Activated CD4-positive, CD25-positive, alpha-beta regulatory T cell (primary cell): Measurements from ENCODE around the gene EGFR.

Source experiments
- DNase-seq, 4 experiments: peaks; one replicate each; lab custom pipeline; 2025; lab: John Stamatoyannopoulos, UW

The EGFR gene

DNA sequence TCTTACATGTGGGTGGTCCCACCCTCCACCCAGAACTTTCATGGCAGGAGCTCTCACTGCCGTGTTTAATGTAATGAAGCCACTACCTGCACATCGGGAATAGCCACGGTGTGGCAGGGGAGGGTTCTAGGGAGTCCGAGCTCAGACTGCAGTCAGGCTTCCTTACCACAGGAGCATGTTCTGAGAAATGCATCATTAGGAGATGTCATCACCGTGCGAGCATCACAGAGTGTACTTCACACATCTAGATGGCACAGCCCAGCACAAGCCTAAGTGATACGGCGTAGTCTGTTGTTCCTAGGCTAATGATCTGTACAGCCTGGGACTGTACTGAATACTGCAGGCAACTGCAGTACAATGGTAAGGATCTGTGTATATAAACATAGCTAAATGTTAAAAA is 193.4 kb downstream of the EGFR start:
- DNase-seq: no peak

DNA sequence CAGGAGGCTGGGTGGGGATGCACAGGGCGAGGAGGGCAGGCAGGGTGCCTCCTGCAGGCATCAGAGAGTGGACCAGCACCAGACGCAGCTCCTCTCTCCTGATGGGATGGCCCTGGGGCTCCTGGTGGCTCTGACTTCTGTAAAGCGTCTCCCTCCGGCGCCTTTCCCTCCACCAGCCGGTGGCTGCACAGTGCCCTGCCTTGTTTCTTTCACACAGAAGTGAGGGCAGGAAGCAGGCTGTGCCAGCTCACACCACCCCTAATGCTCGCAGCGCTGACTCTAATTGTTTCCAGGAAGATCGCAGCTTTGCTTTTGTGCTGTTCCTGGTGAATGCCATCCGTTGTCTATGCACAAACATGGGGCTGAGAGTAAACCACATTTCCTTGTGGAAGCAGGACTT is 194.0 kb downstream of the EGFR start:
- DNase-seq: no peak

DNA sequence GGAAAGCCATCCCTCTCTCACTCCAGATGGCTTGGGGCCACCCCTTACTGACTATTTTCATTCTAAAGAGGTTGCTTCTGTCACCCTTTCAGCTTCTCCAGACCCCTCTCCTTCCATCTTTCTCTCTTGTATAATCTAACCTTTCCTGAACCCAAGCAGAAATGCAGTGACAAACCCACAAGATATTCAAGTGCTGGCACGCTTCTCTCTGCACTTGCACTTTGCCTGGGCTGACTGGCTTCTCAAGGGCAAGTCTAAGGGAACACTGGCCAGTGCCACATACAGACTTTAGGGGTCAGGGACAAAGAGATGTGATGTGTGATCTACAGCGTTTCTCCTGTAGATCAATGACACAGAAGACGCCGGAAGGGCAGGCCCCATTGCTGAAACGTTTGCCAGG is 195.9 kb downstream of the EGFR start:
- no peak for DNase-seq

- DNase-seq: no peak
Observed at GRCh38 chr7:55223023-55223422, 204.2 kb downstream of the EGFR start.

DNA sequence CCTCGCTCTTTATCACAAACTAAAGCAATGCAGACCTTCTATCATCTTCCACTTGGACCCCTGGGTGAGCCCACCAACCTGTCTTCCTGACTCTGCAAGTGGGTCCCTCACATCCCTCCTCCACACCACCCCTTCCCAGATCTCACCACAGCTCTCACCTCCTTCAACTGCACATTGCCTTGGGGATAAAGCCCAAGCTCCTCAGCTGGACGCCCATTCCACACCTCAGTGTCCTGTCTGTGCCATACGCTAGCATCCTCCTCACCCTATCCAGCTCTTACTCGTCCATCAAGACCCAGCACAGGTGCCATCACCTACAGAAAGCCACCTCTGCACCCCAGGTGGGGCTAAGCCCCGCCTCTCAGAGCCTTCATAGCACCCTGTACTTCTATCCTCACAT is 205.3 kb downstream of the EGFR start:
- no peak for DNase-seq

- no peak for DNase-seq
Observed at GRCh38 chr7:55224810-55225209, 206.0 kb downstream of the EGFR start.

DNA sequence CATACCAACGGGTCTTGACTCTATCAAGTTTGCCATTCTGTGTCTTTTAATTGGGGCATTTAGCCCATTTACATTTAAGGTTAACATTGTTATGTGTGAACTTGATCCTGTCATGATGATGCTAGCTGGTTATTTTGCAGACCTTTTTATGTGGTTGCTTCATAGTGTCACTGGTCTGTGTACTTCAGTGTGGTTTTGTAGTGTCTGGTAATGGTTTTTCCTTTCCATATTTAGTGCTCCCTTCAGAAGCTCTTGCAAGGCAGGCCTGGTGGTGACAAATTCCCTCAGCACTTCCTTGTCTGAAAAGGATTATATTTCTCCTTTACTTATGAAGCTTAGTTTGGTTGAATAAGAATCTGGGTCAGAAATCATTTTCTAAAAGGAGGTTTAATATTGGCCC is 211.2 kb downstream of the EGFR start:
- no peak for DNase-seq

DNA sequence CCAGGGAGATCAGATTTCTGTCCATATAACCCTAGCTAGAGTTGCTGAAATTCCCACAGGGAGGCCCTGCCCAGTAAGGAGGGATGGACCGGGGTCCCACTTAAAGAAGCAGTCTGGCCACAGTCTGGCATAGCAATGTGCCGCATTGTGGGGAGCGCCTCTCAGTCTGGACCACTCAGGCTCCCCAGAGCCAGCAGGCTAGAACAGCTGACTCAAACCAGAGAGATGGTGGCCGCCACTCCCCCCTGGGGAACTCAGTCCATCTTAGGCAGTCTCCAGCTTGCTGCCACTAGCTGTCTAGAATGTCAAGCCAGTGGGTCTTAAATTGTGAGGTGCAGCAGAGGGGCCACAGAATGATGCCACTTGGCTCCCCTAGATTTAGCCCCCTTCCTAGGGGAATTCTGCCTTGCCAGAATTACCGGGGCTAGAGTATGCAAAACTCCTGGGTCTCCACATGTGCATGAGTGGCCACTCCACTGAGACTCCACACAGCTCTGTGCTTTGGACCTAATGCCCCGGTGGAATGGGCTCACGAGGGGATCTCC is 213.0 kb downstream of the EGFR start:
- DNase-seq: no peak

- no peak for DNase-seq
Observed at GRCh38 chr7:55233001-55233400, 214.2 kb downstream of the EGFR start.

GRCh38 chr7:55234408-55234807 is 215.6 kb downstream of the EGFR start:
- no peak for DNase-seq

DNA sequence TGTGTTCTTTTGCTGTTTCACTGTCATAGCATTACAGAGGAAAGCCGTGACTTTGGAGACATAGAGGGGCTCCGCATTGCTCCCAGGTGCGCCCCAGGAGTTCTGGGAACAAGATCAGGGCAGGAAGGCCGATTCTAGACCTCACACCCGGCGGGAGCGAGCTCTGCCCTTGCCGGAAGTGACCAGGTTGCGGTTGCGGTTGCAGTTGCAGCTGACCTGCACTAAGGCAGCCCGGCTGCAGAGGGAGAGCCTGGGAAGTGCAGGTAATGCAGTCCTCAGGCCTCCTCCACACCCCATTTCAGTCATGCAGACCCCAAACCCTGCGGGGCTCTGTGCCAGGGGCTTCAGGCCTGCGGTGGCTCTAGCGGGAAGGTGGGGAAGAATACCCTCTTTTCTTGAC is 216.3 kb downstream of the EGFR start:
- no peak for DNase-seq

DNA sequence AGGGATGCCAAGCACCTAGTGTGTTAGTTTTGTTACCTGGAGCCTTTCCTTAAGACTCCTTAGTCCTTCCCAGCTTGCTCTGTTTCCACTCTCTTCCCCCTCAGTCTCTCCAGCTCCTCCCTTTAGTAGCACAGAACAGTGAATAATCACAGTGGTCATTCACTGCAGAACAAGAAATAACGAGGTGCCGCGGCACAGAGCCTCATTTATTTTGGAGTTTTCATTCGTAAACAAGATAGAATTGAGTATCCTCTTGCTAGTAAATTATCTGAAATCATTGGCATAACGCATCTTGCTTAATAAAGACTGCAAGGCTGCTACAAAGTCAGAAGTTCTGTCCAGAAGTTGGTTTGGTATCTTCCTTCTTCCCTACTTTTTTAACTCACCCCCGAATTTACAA is 217.0 kb downstream of the EGFR start:
- DNase-seq: no peak

- DNase-seq: no peak
Observed at GRCh38 chr7:55236476-55236875, 217.7 kb downstream of the EGFR start.

DNA sequence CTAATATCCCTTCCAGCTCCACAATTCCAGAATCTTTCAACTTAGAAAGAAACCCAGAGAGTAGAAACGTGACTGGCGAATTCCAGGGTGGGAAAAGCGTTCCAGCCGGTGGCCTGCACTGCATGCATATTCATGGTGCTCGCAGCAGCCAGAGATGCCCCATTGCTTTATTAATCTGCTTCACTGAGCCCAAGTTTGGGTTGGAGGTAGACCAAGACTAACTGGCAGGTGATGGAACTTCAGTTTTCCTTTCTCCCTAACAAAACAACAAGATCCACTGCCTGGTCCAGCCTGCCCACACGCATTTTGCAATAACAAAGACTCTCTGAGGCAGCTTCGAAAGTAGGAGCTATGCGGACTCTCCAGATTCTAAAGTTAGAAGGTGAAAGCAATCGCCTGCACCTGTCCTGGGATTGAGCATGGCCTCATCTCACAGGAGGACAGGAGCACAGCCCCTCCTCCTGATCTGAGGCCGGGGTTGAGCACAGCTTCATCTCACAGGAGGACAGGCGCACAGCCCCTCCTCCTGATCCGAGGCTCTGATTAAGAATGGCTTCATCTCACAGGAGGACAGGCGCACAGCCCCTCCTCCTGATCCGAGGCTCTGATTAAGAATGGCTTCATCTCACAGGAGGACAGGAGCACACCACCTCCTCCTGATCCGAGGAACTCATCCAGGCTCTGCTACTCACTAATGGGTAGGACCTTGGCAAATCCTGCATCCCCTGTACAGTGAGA is 218.5 kb downstream of the EGFR start:
- no peak for DNase-seq

- DNase-seq: no peak
Observed at GRCh38 chr7:55239406-55239805, 220.6 kb downstream of the EGFR start.

GRCh38 chr7:55240418-55241142 is 221.8 kb downstream of the EGFR start:
- DNase-seq: no peak

- no peak for DNase-seq
Observed at GRCh38 chr7:55241958-55242357, 223.1 kb downstream of the EGFR start.

DNA sequence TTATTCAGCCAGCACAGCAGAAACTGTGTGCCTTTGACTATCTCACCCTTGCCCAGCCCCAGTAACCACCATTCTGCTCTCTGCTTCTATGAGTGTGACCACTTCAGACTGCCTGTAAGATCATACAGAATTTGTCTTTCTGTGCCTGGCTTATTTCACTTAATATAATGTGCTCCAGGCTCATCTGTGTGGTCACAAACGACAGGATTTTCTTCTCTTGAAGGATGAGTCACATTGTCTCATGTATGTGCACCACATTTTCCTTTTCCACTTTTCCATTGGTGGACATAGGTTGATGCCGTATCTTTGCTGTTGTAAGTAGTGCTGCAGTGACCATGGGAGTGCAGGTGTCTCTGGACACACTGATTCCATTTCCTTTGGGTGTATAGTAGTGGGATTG is 223.8 kb downstream of the EGFR start:
- no peak for DNase-seq

DNA sequence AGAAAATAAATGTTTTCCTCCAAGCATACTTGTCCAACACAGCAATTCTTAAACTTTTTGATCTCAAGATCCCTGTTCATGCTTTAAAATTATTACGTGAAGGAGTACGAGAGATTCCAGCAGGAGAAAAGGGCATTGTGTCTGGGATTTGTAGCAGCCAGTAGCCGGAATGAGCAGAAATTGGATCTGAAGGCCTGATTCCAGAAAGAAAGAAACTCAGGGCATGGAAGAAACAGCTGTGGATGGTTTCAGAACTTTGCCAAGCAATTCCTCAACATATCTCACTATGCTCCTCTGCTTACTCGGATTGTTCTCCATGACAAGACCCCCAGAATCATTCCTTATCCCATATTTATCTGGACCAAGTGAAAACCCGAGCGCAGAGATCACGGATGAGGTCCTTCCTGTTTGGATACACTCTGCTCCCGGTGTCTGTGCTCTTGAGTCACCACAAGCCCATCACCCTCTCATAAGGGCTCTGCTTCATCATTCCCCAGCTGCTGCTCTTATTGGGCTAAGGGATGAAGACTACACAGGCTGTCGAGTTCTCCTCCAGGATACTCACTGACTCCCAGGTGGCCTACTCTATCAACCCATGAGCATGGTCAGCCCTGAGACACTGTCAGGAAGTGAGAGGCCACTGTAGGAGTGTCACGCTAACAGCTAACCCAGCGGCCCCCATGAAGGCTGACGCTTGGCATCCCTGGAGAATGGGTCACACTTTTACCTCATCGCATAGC is 225.4 kb downstream of the EGFR start:
- DNase-seq: no peak

DNA sequence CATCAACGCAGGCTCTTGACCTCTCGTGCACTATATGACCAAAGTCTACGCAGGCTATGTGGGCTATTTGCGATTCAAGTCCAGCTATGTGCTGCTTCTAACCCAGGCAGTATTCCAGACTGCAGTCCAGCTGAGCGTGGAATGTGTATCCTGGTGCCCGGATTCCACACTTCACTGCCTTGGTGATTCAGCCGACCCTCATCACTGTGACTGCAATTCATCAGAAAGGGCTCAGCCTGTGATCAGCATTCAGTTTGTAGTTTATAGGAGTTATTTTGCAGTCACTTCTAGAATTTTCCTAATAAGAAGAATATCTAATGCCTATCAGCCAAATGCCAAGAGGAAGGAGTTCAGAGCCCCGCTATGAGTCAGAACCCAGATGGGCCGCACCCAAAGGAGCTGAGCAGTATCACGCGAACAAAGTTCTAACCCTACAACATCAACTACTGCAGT is 226.5 kb downstream of the EGFR start:
- no peak for DNase-seq

- no peak for DNase-seq
Observed at GRCh38 chr7:55246171-55246570, 227.4 kb downstream of the EGFR start.

GRCh38 chr7:55247428-55247827 is 228.6 kb downstream of the EGFR start:
- DNase-seq: no peak

GRCh38 chr7:55248526-55248925 is 229.7 kb downstream of the EGFR start:
- DNase-seq: no peak
